GM23248 (cell line): Measurements from ENCODE around the gene MBNL1.

Experiments used
- EZH2 ChIP-seq: fragments of 200-600 bp; sonication (generic); IDR thresholded peaks from 2 replicates; pipeline ENCODE4 v1.6.1; 2018; ENCODE audit warnings: antibody characterized with exemption, mild to moderate bottlenecking; ENCODE audit not compliant: insufficient read depth, poor library complexity, severe bottlenecking
- EZH2phosphoT487 ChIP-seq: fragments of 200-600 bp; sonication (generic); IDR thresholded peaks from 2 replicates; pipeline ENCODE4 v1.6.1; 2018; ENCODE audit warnings: antibody characterized with exemption, moderate library complexity, mild to moderate bottlenecking, low read depth; ENCODE audit not compliant: insufficient read depth

DNA sequence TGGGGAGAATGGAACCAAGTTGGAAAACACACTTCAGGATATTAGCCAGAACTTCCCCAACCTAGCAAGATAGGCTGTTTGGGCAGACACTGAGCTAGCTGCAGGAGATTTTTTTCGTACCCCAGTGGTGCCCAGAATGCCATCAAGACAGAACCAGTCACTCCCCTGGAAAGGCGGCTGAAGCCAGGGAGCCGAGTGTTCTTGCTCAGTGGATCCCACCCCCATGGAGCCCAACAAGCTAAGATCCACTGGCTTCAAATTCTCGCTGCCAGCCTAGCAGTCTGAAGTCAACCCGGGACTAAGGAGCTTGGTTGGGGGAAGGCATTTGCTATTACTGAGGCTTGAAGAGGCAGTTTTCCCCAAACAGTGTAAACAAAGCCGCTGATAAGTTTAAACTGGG is 152.4 kb downstream of the MBNL1 start:
- TF ChIP-seq EZH2 (no peak), EZH2phosphoT487 (no peak)
